Stimulated activated naive CD8-positive, alpha-beta T cell treated with anti-CD3 and anti-CD28 coated beads, Interleukin-15, amount 100 ng/mL, for 72 hours (primary cell): Measurements from ENCODE around the gene TOPORS.
A peak's percentile ranks its signal among the peaks of the same experiment; 100 is the strongest.

Experiments
- ATAC-seq: fragments of 150-1000 bp; cut with Tn5 transposase; 2 replicates; pipeline ENCODE4 v1.10.0; 2021; ENCODE audit warnings: mild to moderate bottlenecking, moderate library complexity
- DNase-seq, 2 donors: peaks; one replicate each; pipeline ENCODE4 v3.0.0; 2021 to 2022
- H3K27ac Mint-ChIP-seq, 2 donors: one replicate each; pipeline ENCODE4 v1.8.0; 2022; ENCODE audit warnings: mild to moderate bottlenecking in 2 of 2, mixed read lengths in 2 of 2, moderate library complexity in 2 of 2
- H3K27me3 Mint-ChIP-seq: one replicate; pipeline ENCODE4 v1.8.0; 2022; ENCODE audit warnings: mixed read lengths
- H3K4me1 Mint-ChIP-seq: one replicate; pipeline ENCODE4 v1.8.0; 2022; ENCODE audit warnings: mild to moderate bottlenecking, mixed read lengths
- H3K4me3 Mint-ChIP-seq, 2 donors: one replicate each; pipeline ENCODE4 v1.8.0; 2022; ENCODE audit warnings: mild to moderate bottlenecking in 2 of 2, mixed read lengths in 2 of 2, moderate library complexity in 1 of 2
- H3K9me3 Mint-ChIP-seq, 2 donors: one replicate each; pipeline ENCODE4 v1.8.0; 2022; ENCODE audit warnings: mixed read lengths in 2 of 2

Gene TOPORS

DNA sequence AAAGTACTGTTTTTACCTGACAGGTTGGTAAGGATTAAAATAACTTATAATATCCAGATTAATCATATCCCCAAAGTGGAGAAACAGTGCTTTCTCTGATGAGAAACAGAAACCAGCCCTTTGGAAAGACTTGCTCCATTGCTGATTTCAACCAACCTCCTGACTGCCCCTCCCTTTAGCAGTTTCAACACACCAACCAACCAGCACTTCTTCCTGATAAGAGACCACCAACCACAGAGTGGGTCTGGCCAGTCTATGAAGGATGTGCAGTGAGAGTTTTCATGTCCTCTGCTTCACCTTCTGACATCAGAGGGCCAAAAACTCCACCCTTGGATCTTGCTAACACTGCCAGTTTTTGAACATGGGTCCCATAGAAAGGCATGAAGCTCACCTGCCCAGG, 54.5 kb downstream of the TOPORS start:
- no peak for DNase-seq
- Mint-ChIP-seq H3K4me1 (no peaks in the 10 kb centered on the region), H3K27ac (no peak overlapping the region)

DNA sequence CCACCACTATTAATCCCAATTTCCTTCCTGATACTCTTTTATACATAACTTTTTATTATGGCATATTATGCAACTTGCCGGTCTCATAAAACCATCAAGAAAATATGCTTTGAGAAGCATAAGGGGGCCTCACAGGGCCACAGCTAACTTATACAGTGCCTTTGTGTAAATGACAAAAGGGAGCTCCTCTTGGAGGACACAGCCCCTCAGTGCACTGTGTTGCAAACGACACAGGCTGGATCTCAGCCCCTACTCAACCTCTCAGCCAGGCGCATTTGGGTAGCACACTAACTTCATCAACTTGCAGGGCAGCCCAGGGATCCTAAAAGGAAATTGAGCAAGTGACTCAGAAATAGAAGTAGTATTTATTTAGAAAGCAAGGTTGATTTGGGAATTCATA, 61.8 kb downstream of the TOPORS start:
- ATAC-seq (no peak), DNase-seq (no peak)
- Mint-ChIP-seq H3K9me3 (no peaks in the 10 kb centered on the region), H3K4me1 (no peaks in the 10 kb centered on the region), H3K27ac (peak overlapping the region in 1 of 2 donors; percentile 84), H3K4me3 (no peak overlapping the region), H3K27me3 (no peaks in the 10 kb centered on the region)

More for the DNA sequence above, 54.5 kb downstream of the TOPORS start:
- no peaks in the 10 kb centered on the region for H3K9me3 Mint-ChIP-seq
- no peak overlapping the region for H3K4me3 Mint-ChIP-seq
- H3K27me3 Mint-ChIP-seq: no peaks in the 10 kb centered on the region
- no peak for ATAC-seq
